NCI-H748 (cell line): ENCODE results near the gene C2.

Experiments used
- DNase-seq: peaks from one replicate; lab custom pipeline; 2025; ENCODE audit not compliant: unreplicated experiment; lab: John Stamatoyannopoulos, UW

Gene C2

GRCh38 chr6:31954511-31954910 lies 27.0 kb downstream of the C2 start:
- DNase-seq = no peak

DNA sequence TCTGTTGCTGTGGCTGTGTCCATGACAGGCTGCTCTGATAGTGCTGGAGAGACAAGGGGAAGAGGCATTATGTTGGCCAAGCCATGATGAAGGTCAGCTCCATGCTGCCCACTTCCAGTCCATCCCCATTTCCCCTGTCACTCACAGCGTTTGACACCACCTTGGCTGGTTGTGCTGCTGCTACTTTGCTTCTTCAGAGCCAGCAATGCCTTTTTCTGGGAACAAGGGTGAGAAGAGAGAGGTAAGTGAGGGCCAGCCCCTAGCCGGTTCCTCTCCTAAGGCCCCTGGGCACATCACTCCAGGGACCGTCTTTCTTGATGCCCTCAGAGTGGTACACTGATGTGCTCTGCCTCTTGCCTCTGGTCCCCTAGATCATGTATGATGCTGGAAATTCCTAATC lies 29.3 kb downstream of the C2 start:
- no peak for DNase-seq

GRCh38 chr6:31958412-31958740 lies 30.9 kb downstream of the C2 start:
- DNase-seq = peak; percentile 39

- DNase-seq = peak; percentile 100
Observed at GRCh38 chr6:31958741-31959739, 31.5 kb downstream of the C2 start, which contains the start of the genes NELFE and SKIC2. NELFE (minus strand) TSS chr6:31958971; CDS start chr6:31958446, 525 bp downstream. SKIC2 (plus strand) TSS chr6:31959175; CDS start chr6:31959193, 18 bp downstream.

GRCh38 chr6:31961616-31962015 lies 34.1 kb downstream of the C2 start:
- no peak for DNase-seq

DNA sequence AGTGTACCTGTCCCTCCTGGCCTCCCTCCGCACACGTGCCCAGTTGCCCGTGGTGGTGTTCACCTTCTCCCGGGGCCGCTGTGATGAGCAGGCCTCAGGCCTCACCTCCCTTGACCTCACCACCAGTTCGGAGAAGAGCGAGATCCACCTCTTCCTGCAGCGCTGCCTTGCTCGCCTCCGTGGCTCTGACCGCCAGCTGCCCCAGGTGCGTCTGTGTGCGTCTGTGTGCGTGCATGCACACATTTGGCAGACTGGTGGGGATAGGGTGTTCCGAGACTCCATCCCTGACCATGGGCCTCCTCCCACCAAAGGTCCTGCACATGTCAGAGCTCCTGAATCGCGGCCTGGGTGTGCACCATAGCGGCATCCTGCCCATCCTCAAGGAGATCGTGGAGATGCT lies 36.4 kb downstream of the C2 start:
- DNase-seq = no peak

GRCh38 chr6:31965700-31966099 lies 38.2 kb downstream of the C2 start:
- DNase-seq = no peak

DNA sequence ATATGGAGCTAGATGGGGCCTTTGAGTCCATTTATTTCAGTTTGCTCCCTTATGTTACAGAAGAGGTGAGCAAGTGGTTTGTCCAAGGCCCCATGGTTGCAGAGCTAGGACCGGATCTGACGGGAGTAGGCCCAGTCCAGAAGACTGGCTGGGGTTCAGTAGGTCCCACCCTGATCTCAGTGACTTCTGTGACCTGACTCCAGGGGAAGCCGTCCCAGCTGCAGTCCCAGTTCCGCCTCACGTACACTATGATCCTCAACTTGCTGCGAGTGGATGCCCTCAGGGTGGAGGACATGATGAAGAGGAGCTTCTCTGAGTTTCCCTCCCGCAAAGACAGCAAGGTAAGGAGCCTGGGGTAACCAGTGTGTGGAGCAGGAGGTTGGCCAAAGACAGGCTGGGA lies 39.0 kb downstream of the C2 start:
- DNase-seq = no peak

DNA sequence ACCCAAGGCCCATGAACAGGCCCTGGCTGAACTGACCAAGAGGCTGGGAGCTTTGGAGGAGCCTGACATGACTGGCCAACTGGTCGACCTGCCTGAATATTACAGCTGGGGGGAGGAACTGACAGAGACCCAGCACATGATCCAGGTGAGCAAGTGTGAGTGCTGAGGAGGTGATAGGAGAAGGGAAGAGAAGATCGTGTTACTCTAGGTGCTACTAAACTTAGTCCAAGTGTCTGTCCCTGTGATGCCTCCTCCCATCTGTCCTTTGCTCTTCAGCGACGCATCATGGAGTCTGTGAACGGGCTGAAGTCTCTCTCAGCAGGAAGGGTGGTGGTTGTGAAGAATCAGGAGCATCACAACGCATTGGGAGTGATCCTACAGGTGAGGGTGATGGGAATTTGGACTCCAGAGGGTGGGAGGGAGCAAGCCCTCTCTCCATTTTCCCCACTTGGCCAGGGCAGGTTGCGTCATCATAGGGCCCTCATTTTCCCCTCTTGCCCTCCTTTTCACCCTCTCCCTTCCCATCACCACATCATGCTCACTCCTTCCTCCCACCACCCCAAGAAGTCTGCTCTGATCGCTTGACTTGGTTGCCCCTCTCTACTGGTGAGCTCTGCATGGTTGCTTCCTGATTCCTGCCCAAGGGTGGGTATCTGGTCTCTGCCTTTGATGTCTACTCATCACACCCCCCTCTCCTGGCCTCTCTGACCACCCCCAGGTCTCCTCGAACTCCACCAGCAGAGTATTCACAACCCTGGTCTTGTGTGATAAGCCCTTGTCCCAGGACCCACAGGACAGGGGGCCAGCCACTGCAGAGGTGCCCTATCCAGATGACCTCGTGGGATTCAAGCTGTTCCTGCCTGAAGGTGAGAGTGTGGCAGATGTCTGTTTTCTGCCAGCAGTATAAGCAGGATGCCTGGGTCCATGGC lies 39.7 kb downstream of the C2 start:
- no peak for DNase-seq

- no peak for DNase-seq
Observed at GRCh38 chr6:31967926-31968320, 40.4 kb downstream of the C2 start.

- DNase-seq = no peak
Observed at GRCh38 chr6:31968326-31968725, 40.8 kb downstream of the C2 start.

- no peak for DNase-seq
Observed at GRCh38 chr6:31968791-31969711, 41.5 kb downstream of the C2 start.

GRCh38 chr6:31969712-31970603 lies 42.4 kb downstream of the C2 start:
- DNase-seq = no peak

DNA sequence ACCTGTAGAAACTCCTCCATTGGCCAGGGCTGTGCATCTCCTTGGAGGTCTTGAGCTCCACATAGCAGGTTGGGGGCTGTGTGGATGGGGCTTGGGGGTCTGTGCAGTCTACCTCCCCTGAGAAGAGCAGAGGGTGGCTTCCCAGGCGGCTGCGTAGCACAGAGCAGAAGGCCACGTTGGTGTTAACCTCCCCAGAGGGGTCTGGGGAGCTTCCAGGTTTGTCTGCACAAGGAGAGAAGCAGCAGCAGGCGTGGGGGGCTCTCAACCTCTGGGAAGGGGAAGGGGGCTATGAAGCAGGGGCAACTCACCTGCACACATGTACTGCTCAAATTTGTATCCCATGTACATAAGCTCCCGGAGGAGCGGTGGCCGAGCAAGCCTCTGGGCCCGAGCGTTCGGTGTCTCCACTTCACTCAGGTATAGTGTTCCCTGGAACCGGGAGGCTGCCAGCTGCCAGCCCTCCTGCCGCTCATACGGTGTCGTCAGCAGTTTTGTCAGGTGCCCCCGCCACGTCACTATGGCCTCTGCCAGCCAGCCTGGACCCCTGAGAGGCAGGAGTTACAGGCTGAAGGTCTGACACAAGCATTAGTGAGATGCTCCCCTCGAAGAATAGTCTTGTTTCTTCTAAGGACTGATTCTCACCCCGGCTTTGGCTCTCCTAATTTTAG lies 43.2 kb downstream of the C2 start:
- DNase-seq = peak; percentile 69

DNA sequence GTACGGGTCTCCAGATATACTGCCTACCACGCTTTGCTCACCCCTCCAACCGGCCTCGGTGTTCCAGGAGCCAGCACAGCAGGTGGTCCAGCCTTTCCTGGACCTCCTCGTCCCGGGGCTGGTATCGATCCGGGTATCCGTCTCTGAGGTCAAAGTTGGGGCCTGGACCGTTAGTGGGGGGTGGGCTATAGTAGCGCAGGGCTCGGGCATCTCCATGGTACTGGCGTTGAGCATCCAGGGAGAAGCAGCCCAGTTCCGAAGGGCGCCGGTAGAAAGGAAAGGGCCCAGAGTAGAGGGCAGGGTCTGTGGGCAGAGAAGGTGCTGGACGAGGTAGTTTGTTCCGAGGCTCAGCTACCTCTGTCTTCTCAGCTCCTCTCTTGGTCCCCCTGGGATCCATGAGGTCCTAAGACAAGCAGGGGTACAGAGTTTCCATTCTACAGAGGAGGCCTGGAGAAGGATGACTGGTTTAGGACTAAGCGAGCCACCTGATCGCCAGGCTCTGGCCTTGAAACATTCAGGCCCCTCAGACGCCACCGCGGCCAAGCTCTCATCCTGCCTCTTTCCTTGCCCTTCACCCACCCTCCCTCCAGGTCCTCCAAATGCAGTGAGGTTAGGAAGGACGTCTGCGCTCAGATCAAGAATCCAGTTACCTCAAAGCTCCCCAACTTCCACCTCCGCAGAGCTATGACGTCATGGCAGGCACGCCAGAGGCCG lies 43.9 kb downstream of the C2 start:
- peak; percentile 63 for DNase-seq

DNA sequence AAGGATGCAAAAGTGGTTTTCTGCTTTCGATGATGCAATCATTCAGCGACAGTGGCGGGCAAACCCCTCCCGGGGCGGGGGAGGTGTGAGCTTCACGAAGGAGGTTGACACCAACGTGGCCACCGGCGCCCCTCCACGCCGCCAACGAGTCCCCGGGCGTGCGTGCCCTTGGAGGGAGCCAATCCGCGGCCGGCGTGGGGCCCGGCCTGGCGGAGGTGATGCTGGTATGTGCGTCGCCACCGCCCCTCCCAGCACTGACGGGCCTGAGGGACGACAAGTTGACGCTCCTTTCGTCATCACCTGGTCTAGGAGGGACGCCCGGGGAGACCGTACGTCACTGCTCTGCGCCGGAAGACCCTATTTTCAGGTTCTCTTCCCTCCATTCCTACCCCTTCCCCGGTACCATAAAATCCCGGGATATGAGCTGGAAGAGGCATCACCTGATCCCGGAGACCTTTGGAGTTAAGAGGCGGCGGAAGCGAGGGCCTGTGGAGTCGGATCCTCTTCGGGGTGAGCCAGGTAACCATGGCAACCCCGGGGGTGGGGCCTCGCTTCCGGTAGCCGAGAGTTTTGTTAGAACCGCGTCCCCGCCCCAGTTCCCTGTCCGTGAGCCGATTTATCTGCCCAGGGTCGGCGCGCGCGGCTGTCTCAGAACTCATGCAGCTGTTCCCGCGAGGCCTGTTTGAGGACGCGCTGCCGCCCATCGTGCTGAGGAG lies 44.6 kb downstream of the C2 start, which contains the start of gene DXO:
TSS of gene DXO (minus strand) at position 146 of the 716 bp plus-strand sequence. CDS start 463 bp downstream, outside the sequence.
- DNase-seq = peak; percentile 99

DNA sequence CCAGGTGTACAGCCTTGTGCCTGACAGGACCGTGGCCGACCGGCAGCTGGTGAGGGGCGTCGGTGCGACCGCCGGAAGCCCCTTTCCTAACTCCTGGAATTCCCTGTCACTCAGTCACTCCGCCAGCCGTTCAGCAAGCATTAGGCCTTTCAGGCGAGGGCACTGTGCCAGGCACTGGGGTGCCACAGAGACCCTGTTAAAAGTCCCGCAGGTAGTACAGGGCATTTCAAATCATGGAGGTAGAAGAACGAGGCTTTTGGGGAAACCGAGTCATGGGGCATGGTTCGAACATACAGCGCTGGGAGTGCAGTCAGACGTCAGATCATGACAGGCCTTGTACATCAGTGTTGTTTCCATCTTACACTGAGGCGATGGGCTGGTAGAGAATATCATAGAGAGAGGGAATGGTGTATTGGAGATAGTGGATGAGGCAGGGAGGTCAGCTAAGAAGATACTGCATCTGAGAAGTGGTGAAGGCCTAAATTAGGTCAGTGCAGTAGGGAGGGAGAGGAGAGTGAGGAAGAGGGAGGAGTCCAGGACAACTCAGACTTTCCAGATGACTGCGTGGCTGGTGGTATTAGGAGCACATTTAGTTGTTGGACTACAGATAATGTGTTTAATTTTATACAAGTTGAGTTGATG lies 45.3 kb downstream of the C2 start:
- no peak for DNase-seq
